ENCODE data around the gene TTLL8.

TTLL8 gene

GRCh38 chr22:50082197-50082715 lies 24.2 kb upstream of the TTLL8 start:
- DNase-seq: no peak

DNA sequence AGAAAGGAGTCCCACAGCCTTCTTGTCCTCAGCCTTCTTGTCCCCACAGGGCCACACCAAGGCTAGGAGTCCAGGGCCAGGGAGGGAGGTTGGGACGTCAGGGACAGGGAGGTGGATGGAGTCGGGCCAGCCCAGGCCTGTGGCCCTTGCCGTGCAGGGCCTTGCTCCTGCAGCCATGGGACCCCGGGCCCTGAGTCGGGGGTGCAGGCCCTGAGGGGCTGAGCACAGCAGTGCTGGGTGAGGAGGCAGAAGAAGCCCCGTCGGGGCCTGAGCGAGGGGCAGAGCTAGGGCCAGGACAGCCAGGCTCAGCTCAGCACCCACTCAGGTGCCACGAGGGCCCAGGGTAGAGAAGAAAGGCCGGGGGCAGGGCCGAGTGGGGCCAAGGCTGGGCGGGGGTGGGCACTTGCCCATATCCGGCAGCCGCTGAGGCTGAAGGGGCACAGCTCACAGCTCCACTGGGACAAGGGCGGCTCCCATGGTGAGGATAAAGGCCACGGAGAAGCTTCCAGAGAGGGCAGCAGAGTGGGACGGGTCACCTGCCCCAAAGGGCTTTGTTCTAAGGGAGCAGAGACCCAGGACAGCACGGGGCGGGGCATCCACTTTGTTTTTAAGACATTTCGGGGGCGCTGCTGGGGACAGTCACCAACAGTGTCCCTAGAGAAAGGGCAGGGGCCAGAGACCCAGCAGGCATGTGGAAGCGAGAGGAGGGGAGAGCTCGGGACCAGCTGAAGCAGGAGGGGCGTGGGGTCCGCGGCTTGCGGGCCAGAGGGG lies 23.5 kb upstream of the TTLL8 start:
- DNase-seq: no peak

GRCh38 chr22:50080077-50080465 lies 22.0 kb upstream of the TTLL8 start:
- no peak for DNase-seq

DNA sequence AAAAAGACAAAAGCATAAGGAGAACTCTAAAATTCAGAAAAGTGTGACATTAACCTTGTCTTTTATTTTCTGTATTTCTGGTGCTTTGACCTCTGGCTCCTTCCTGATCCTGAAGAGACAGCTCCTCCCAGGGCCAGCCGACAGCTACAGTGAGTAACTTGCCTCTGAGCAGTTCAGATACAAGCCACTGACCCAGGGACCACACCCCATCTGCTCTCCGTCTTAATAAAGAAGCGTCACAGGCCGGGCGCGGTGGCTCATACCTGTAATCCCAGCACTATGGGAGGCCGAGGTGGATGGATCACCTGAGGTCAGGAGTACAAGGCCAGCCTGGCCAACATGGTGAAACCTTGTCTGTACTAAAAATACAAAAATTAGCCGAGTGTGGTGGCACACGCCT lies 20.7 kb upstream of the TTLL8 start:
- no peak for DNase-seq

DNA sequence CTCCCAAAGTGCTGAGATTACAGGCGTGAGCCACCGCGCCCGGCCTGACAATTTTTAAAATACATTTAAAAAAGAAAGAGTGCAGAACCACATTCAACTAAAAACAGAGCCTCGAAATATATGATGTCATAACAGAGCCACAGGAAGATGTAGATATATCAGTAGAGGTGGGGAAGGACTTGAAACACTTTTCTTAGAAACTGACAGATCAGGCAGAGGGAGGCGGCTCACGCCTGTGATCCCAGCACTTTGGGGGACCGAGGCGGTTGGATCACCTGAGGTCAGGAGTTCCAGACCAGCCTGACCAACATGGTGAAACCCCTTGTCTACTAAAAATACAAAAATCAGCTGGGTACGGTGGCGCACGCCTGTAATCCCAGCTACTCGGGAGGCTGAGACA lies 20.1 kb upstream of the TTLL8 start:
- no peak for DNase-seq

- no peak for DNase-seq
Measured at GRCh38 chr22:50076646-50077535, 18.8 kb upstream of the TTLL8 start.

GRCh38 chr22:50074551-50075530 lies 16.7 kb upstream of the TTLL8 start:
- no peak for DNase-seq

DNA sequence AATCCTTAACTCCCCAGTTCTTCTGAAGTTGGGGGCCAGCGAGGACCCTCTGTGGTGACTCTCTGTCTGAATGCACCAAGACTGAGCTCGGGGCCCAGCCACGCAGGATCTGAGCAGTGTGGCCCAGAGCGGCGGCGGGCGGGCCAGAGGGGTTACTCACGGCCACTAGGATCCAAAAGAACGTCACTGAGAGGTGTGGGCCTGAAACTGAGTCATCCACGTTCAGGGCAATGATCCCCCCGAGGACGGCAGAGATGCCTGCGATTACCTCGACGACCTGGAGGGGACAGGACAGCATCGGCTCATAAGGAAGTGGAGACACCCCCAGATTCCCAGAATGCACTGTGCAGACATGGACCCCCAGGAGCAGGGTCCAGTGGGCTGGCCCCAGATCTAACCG lies 16.0 kb upstream of the TTLL8 start:
- DNase-seq: no peak

DNA sequence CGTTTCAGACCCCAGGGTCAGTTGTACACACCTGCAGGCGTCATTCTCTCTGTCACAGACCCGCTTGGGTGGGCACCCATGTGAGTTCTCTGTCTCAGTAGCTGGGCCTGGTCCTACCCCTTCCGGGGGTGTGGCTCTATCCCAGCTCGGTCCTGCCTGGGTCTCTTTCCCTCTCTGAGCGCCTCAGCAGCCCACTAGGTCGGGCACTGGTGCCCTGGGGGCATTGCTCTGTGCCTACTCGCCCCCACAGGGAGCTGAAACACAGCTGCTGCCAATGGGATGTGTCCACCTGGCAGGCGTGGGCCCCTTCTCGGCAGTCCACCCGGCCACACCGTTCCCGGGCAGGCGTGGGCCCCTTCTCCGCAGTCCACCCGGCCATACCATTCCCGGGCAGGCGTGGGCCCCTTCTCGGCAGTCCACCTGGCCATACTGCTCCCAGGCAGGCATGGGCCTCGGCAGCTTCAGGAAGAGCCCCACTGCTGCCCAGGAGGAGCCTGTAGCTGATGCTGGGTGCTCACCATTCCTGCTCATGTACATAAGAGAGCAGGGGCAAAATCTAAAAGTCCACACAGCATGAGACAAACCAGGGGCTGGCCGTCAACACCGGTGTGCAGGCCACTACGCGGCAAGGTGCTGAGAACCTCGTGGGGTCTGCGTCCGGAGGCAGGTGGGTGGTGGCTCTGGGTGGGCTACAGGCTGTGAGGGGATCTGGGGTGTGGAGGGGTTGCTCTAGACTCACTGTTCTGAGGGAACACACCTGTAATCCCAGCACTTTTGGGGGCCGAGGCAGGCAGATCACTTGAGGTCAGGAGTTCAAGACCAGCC lies 14.8 kb upstream of the TTLL8 start:
- no peak for DNase-seq

DNA sequence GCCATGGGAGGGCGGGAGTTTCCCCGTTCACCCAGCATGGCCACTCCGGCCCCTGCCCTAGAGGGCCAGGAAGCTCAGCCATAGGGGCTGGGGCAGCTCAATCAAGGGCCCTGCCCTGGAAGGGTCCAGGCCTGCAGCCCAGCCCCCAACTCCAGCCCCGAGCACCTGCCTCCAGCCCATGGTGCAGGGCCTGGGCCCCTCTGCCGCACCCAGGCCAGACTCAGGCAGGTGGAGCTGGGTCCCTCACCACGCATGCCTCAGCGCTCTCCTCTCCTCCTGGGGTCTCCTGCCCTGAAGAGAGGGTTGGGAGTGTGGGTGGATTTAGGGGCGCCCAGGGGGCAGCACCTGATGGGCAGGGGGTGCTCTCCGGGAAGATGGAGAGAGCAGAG lies 14.1 kb upstream of the TTLL8 start:
- DNase-seq: no peak

DNA sequence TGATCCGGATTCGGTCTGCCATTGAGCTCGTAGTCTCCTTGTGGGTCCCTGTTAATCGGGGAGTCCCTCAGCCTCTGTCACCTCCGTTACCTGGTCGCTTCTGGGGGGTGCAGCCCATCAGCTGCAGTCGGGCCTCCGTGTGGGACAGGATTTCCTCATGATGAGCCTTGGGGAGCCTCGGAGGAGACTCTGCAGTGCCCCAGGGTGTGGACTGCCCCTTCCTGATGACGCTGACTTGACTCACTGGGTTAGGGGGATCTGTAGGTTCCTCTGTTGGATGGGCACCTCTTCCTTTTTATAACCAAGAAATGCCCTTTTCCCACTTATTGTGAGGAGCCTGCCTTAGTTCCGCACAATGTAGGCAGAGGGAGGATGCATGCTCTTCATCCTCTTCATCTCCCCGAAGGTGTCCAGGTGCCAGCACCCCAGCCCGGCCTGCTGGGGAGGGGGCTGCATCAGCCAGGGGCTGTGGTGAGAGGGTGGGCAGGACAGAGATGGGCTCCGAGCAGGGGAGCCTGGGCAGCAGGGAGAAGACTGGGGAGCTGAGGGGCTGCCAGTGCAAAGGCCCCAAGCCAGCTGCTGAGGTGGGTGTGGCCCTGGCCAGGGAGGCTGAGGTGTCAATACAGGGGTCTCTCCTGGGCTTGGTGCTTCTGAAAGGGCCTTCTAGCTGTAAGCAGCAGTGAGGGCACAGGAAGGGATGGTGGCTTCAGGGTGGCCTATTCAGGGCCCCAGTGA lies 13.5 kb upstream of the TTLL8 start:
- DNase-seq: no peak

- DNase-seq: no peak
Measured at GRCh38 chr22:50070366-50070765, 12.3 kb upstream of the TTLL8 start.

DNA sequence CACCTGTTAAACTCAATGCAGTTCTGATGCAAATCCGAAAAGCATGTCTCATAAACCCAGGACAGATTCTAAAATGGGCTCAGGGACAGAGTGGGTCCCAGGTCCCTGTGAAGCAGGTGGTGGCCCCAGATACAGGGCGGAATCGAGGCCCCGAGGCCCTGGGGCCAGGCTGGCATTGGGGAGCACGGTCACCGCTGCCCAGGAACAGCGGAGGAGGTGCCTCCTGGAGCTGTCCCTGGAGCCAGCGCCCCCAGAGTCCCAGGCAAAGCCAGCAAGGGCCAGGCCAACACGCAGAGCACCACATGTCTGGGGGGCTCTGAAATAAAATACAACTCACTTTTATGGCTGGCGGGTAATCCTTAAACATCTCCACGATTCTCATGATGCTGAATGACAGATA lies 10.0 kb upstream of the TTLL8 start:
- no peak for DNase-seq

DNA sequence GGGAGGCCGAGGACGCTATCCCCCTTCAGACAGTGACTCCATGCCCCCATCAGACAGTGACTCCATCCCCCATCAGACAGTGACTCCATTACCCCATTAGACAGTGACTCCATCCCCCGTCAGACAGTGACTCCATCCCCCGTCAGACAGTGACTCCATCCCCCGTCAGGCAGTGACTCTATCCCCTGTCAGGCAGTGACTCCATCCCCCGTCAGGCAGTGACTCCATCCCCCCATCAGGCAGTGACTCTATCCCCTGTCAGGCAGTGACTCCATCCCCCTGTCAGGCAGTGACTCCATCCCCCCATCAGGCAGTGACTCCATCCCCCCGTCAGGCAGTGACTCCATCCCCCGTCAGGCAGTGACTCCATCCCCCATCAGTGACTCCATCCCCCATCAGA lies 9.1 kb upstream of the TTLL8 start:
- no peak for DNase-seq

DNA sequence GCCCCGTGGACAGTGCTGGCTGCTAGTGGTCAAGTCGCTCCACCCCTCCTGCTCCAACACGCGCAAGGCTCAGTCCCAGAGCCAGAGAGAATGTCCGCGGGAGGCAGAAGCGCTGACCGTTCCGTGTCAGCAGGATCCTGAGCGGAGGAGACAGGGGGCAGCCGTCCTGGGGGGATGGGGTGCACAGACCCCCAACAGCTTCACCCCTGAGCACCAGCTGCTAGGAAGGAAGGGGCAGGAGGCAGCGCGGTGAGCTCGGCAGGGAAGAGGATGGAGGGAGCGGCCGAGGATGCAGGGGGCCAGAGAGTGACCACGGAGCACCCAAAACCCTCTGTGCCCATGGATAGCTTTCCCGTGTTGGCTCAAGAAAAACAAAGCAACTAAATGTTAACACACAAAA lies 6.4 kb upstream of the TTLL8 start:
- no peak for DNase-seq

- DNase-seq: no peak
Measured at GRCh38 chr22:50063589-50064393, 5.7 kb upstream of the TTLL8 start.

- DNase-seq: no peak
Measured at GRCh38 chr22:50062509-50063135, 4.5 kb upstream of the TTLL8 start.

DNA sequence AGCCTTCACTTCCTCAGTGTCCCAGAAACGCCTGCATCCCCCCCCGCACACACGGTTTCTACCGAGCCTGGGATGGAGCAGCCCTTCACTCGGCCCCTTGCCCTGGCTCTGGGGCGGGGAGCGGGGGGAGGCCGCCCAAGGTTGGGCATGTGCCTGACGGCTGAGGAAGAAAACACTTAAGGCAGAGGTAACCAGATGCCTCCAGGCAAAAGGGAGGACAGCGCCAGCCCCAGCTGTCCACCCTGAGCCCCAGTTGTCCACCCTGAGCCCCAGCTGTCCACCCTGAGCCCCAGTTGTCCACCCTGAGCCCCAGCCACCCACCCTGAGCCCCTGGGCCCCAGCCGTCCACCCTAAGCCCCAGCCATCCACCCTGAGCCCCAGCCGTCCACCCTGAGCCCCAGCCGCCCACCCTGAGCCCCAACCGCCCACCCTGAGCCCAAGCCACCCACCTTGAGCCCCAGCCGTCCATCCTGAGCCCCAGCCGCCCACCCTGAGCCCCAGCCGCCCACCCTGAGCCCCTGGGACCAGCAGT lies 3.8 kb upstream of the TTLL8 start:
- no peak for DNase-seq

DNA sequence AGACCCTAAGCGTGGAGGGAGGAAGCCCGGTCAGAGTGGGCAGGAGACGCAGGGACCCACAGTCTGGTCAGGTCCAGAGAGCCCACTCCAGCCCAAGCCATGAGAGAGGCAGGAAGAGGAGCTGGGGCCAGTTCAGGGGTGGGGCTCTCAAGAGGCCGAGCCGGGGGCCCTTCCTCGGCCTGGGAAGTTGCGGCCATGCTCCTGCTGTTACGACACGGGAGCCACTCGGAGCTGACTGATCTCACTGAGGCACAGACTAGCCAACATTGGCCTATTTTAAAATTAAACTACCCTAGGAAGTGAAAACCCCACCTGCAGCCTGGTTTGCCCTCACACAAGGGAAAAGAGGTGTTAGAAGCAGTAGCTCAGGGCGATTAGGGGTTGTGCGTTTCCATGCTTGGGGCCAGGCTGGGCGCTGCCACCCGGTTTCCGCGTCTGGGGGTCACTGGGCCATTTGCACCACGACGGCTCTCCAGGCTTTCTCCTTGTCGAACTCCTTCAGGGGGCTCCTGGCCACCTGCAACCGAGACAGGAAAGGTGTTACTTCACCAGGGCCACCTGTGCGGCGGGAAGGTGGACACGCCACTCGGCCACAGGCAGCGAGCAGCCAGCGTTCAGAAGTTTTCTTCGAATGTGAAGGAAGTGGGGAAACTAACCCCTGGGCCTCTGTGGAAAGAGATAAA lies 3.2 kb upstream of the TTLL8 start:
- no peak for DNase-seq
